NCI-H526 treated with DMSO at 0.1 percent for 48 hours (cell line): ENCODE measurements around the gene CDCP1.

ENCODE experiments used
- DNase-seq: peaks from one replicate; lab custom pipeline; 2025; lab: John Stamatoyannopoulos, UW

The CDCP1 gene

GRCh38 chr3:45110509-45110833 lies 35.7 kb downstream of the CDCP1 start:
- no peak for DNase-seq

- DNase-seq = no peak
These were observed 36.2 kb downstream of the CDCP1 start for GRCh38 chr3:45109771-45110508.

DNA sequence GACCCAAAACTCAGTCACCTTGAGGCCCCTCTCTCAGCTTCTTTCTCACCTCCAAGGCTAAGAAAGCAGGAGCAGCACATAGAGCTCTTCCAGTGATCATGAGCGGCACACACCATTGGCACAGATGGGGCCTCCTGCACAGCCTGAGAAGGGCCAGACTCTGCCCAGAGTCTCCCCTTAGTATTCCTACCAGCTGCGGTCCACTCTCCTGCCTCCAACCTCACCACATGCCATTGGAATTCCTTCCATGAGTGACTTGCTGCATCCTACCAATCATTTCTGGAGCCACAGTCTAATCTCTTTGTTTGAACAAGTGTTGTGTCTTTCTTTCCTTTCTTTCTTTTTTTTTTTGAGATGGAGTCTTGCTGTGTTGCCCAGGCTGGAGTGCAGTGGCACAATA lies 39.3 kb downstream of the CDCP1 start:
- no peak for DNase-seq

DNA sequence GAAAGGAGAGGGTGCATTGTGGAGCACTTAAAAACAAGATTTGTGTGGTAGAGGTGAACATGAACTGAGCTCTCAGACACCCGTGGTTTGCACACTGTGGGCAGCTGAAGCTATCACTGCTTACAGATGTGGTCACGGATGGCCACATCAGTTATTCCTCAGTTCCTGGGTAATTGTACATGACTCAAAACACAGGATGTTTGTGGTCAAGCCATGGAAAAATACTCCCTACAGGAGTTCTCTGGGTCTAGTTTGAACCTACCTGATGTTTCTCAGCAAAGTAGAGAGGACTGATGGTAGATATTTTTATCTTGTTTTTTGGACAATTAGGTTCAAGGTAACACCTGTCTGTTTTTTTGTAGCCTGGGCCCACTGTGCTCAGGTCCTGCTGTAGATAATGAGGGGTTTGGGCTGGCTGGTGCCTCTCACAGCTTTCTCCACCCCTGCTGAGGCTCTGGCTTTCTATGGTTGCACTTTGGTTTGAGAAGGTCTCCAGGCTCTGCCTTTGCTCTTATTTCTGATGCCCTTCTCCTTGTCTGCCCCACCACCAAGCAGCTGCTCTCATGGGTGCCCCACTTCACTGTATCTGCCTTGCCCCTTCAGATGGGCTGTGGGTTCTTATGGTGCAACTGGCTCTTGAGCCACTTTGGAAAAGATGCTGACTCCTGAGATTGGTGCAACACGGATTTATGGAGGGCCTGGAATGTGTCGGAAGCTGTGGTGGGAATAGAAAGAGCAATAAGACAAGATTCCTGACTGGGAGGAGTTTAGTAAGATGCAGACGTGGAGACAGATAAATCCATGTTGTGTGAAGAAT lies 40.1 kb downstream of the CDCP1 start:
- DNase-seq = no peak

- DNase-seq = no peak
These were observed 41.2 kb downstream of the CDCP1 start for GRCh38 chr3:45104715-45105711.

GRCh38 chr3:45103753-45104714 lies 42.1 kb downstream of the CDCP1 start:
- peak; percentile 82 for DNase-seq

- DNase-seq = no peak
These were observed 42.8 kb downstream of the CDCP1 start for GRCh38 chr3:45103334-45103733.

DNA sequence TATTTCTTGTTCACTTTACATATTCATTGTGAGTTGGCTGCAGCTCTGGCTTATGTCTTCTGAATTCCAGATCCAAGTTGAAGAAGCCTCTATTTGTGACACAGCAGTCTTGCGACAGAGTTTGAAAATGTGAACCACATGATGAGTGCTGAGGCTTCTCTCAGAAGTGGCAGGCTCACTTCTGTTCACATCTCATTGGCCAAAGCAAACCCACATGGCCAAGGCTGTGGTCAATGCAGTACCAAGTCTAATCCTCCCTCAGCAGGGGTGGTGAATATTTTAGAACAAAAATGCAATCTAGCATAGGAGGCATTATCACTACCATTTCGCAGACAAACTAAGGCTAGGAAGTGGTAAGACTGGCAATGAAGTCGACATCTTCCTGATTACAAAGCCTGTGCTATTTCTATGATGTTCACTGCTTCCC lies 45.2 kb downstream of the CDCP1 start:
- DNase-seq = no peak

- DNase-seq = no peak
These were observed 47.9 kb downstream of the CDCP1 start for GRCh38 chr3:45098310-45098709.

DNA sequence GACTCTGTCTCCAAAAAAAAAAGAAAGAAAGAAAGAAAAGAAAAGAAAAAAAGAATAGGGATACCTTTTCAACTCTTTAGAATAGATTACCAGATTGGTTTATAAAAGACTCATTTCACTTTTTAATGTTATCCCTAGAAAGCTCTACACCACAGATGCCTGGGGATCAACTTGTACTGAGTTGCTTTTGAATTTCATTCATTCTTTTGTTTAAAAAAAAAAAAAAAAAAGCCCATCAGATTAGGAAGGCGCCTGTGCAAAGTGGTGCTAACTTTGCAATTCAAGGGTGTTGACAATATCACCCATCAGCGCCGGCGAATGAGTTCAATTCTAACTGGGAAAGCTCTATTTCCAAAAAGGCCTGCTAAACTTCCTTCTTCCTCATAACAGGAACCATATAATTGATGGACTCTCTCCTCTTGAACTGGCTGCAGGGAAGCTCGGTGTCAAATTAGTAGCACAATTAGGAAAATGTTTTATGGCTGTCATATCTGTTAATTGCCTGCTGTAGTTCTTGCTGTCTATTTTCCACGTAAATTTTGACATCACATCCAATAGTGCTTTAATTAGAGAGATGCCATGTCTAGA lies 48.8 kb downstream of the CDCP1 start:
- no peak for DNase-seq

GRCh38 chr3:45095916-45096526 lies 50.2 kb downstream of the CDCP1 start:
- DNase-seq = no peak

- DNase-seq = no peak
These were observed 53.0 kb downstream of the CDCP1 start for GRCh38 chr3:45093176-45093575.

DNA sequence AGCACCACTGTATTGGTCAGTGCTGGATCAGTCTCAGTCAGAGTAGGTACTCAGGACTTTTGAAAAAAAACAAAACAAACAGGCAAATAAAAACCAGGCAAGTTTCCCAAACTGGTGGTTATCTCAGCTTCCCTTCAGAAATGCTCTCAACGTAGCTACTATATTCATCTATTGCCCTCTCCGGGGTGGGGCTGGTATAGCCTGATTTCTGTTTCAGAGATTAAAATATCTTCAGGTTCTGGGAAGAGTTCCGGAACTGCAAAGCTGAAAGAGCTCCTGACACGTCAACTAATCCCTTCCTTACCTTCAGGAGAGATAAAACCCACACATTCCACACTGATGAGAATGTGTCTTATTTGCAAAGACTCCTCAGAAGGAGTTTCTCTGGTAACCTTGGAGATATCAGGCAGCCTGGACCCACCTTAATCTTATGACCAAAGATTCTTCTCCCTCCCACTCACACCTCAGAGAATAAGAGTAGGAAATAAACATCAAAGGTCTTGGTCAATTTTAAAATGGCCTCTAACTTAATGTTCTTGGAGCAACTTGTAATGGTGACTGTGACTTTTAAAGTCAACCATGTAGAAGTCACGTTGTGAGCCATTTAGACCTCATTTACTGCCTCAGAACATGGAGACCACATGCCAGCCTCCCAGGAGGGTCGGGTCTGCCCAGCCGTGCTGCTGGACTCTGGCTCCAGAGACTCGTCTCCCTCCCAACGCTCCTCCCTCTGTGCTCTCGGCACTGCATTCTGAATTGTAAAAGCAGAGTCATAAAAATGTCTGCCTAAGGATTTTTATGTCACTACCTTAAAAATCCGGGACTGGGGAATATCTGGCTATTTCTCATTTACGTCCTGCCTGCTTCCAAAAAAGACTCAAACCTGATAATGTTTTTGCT lies 53.8 kb downstream of the CDCP1 start:
- DNase-seq = no peak

DNA sequence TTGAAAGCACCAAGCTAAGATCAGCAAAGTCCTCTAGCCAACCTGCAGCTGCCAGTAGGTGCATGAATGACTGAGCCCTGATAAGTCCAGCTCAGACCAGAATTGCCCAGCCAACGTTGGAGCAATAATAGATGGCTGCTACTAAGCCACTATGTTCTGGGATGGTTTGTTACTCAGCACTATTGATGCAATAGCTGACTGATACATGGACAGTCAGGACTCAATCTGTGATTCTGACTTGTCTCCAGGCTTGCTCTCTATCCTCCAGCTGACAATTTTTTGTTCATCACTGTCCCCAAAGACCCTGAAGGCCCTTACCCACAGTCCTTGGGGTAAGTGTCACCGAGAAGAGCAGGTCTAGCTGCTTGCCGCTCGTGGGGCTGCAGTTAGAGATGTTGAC lies 55.3 kb downstream of the CDCP1 start:
- no peak for DNase-seq

- DNase-seq = no peak
These were observed 57.4 kb downstream of the CDCP1 start for GRCh38 chr3:45088543-45089358.

GRCh38 chr3:45087155-45087554 lies 59.0 kb downstream of the CDCP1 start:
- DNase-seq = no peak

DNA sequence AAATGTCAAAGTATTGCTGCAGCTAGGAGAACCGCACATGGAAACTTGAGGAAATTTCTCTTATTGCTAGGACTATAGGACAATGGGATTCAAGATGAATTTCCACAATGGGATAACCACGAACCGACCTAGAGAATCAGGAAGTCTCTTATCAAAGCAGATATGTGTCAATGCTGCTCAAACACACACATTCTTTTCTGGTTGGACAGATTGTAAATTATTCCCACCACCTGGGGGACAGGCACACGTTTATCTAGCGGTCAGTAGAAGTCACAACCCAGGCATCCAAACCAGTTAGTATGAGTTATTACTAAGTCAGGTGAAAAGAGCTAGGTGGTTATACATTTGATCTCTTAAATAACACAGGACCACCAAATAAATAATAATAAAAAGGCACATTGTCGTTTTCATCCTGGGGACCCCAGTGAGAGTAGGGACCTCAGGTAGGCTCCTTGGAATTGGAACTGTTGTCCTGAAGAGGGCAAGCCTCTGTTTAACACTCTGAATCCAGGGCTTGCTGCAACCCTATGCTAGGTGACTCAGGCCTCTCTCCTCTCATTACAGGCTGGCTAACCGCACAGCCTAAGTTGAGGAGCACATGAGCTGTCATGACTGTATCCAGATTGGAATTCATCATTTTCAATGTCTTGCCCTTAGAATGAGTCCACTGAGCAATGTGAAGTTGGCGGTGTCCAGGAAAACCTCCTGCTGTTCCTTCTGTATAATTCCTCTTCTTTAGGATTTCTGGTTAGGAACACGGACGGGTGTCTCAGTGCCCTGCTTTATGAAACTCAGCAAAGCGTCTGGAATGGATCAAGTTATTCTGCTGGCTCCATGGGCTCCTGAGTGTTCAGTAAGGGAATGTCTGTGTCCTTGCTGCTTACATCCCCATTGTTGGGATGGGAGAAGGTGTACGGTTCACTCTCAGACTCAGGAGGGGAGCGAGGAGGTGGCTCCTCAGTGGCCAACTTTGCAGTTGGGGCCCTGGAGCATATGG lies 61.1 kb downstream of the CDCP1 start:
- no peak for DNase-seq
